Nephron (organoid): Measurements from ENCODE around the gene SUN1.
A peak's percentile ranks its signal among the peaks of the same experiment; 100 is the strongest.

Experiments used
- H3K27ac Mint-ChIP-seq, 3 experiments: 2 replicates each; pipeline ENCODE4 v1.8.0; 2020; ENCODE audit warnings: mixed read lengths in 3 of 3, mild to moderate bottlenecking in 2 of 3, moderate library complexity in 1 of 3
- H3K27me3 Mint-ChIP-seq: 2 replicates; pipeline ENCODE4 v1.8.0; 2021; ENCODE audit warnings: low read depth, mild to moderate bottlenecking, moderate library complexity, mixed read lengths
- H3K36me3 Mint-ChIP-seq: 2 replicates; pipeline ENCODE4 v1.8.0; 2020; ENCODE audit warnings: low read depth, mixed read lengths
- H3K4me1 Mint-ChIP-seq: 2 replicates; pipeline ENCODE4 v1.8.0; 2020; ENCODE audit warnings: mixed read lengths
- H3K4me3 Mint-ChIP-seq, 3 experiments: 2 replicates each; pipeline ENCODE4 v1.8.0; 2020; ENCODE audit warnings: mild to moderate bottlenecking in 3 of 3, mixed read lengths in 3 of 3, moderate library complexity in 2 of 3
- H3K9me3 Mint-ChIP-seq: 2 replicates; pipeline ENCODE4 v1.8.0; 2020; ENCODE audit warnings: mixed read lengths
- CTCF ChIP-seq, 3 experiments: fragments of 200-600 bp; sonication (generic); IDR thresholded peaks; one replicate each; pipeline ENCODE4 v1.5.0; 2021; ENCODE audit warnings: antibody characterized with exemption in 3 of 3; ENCODE audit not compliant: unreplicated experiment in 3 of 3

SUN1 gene

GRCh38 chr7:832167-832967 lies at the start of gene SUN1:
Gene SUN1 (plus strand): TSS chr7:832476. CDS start chr7:832525, 49 bp downstream.
- peaks cover 17% of the 10 kb centered on the region for H3K36me3 Mint-ChIP-seq
- peaks cover 54% of the 10 kb centered on the region for H3K4me1 Mint-ChIP-seq
- peak within 1 kb of the TSS; percentile 79 to 95 (median 87) for H3K27ac Mint-ChIP-seq
- H3K4me3 Mint-ChIP-seq = peak within 1 kb of the TSS in 1 of 3 experiments; percentile 47
- H3K27me3 Mint-ChIP-seq = peaks cover 3% of the 10 kb centered on the region
- TF ChIP-seq CTCF (IDR thresholded peaks at IDR 0.05; ENCODE audit: unreplicated experiment in 3 of 3) = no peak
- no peaks in the 10 kb centered on the region for H3K9me3 Mint-ChIP-seq

- Mint-ChIP-seq H3K9me3 (no peaks in the 10 kb centered on the region), H3K27me3 (no peaks in the 10 kb centered on the region), H3K4me3 (no peak overlapping the region), H3K4me1 (peaks cover 7% of the 10 kb centered on the region), H3K27ac (no peak overlapping the region), H3K36me3 (peaks cover 61% of the 10 kb centered on the region)
- no peak for TF ChIP-seq CTCF (IDR thresholded peaks at IDR 0.05; ENCODE audit: unreplicated experiment in 3 of 3)
Measured at GRCh38 chr7:782718-783449, 49.4 kb upstream of the SUN1 start.

- H3K4me1 Mint-ChIP-seq = peaks cover 7% of the 10 kb centered on the region
- H3K27me3 Mint-ChIP-seq = no peaks in the 10 kb centered on the region
- H3K36me3 Mint-ChIP-seq = peaks cover 68% of the 10 kb centered on the region
- H3K4me3 Mint-ChIP-seq = no peak overlapping the region
- H3K9me3 Mint-ChIP-seq = no peaks in the 10 kb centered on the region
- H3K27ac Mint-ChIP-seq = no peak overlapping the region
- no peak for TF ChIP-seq CTCF (IDR thresholded peaks at IDR 0.05; ENCODE audit: unreplicated experiment in 3 of 3)
Measured at GRCh38 chr7:783556-784490, 48.5 kb upstream of the SUN1 start.

- no peaks in the 10 kb centered on the region for H3K27me3 Mint-ChIP-seq
- no peaks in the 10 kb centered on the region for H3K9me3 Mint-ChIP-seq
- no peak overlapping the region for H3K4me3 Mint-ChIP-seq
- H3K27ac Mint-ChIP-seq = no peak overlapping the region
- H3K4me1 Mint-ChIP-seq = peaks cover 7% of the 10 kb centered on the region
- no peak for TF ChIP-seq CTCF (IDR thresholded peaks at IDR 0.05; ENCODE audit: unreplicated experiment in 3 of 3)
- H3K36me3 Mint-ChIP-seq = peaks cover 74% of the 10 kb centered on the region
Measured at GRCh38 chr7:784971-785370, 47.3 kb upstream of the SUN1 start.

GRCh38 chr7:785416-785815 lies 46.9 kb upstream of the SUN1 start:
- no peaks in the 10 kb centered on the region for H3K27me3 Mint-ChIP-seq
- TF ChIP-seq CTCF (IDR thresholded peaks at IDR 0.05; ENCODE audit: unreplicated experiment in 3 of 3) = no peak
- H3K27ac Mint-ChIP-seq = no peak overlapping the region
- H3K36me3 Mint-ChIP-seq = peaks cover 76% of the 10 kb centered on the region
- peaks cover 7% of the 10 kb centered on the region for H3K4me1 Mint-ChIP-seq
- no peaks in the 10 kb centered on the region for H3K9me3 Mint-ChIP-seq
- H3K4me3 Mint-ChIP-seq = no peak overlapping the region
